Neural cell (in vitro differentiated cells): Measurements from ENCODE around the gene C1QTNF8.

Experiments
- CTCF ChIP-seq: fragments of 450-650 bp; IDR thresholded peaks from 2 replicates; pipeline ENCODE4 v1.5.1; 2014; ENCODE audit warnings: antibody characterized with exemption, mild to moderate bottlenecking, moderate library complexity; ENCODE audit not compliant: poor library complexity, severe bottlenecking
- EZH2 ChIP-seq: fragments of 200-600, 300-800 bp; shearing (Covaris generic), sonication (generic); IDR thresholded peaks from 2 replicates; pipeline ENCODE4 v1.6.1; 2014; ENCODE audit warnings: antibody characterized with exemption, low read length, borderline replicate concordance, mild to moderate bottlenecking; ENCODE audit not compliant: insufficient read depth, poor library complexity, severe bottlenecking
- POLR2AphosphoS5 ChIP-seq: IDR thresholded peaks from 2 replicates; pipeline ENCODE4 v1.6.1; 2012
- REST ChIP-seq: IDR thresholded peaks from 2 replicates; pipeline ENCODE4 v1.6.1; 2012; ENCODE audit warnings: borderline replicate concordance

- TF ChIP-seq CTCF (no peak), POLR2AphosphoS5 (no peak), EZH2 (no peak), REST (no peak)
Measured at GRCh38 chr16:1038932-1039331, 57.1 kb downstream of the C1QTNF8 start.
